Adipose tissue (tissue), 3 donors: ENCODE results near the gene FUBP3. TPM values are rescaled to one million over a fixed set of nuclear protein-coding genes. Genes with fewer than 3 reads are reported as not detected.

ENCODE experiments used
- H3K27ac ChIP-seq: one replicate; pipeline ENCODE4 v1.5.1; 2013; ENCODE audit warnings: low read depth, low read length
- WGBS, 3 donors: extraction: QIAGEN DNeasy Blood & Tissue Kit; methylation state at CpG; one replicate each; pipeline ENCODE4 v1.1.7; 2013; 5-methylcytosine and 5-hydroxymethylcytosine counted together
- polyA plus RNA-seq, 3 donors: library from polyadenylated mRNA; stranded (reverse); fragments of 200-250 nt; gene quantifications; one replicate each; pipeline ENCODE4 v1.2.3, GENCODE V29; 2013
- donor health status: healthy with polysubstance abuse.
- donor health status: Bipolar disorder and iron deficiency.
- donor health status: healthy.

FUBP3 gene
- polyA plus RNA-seq, 3 donors, result 13.3 to 27.9 (median 23.1) TPM

DNA sequence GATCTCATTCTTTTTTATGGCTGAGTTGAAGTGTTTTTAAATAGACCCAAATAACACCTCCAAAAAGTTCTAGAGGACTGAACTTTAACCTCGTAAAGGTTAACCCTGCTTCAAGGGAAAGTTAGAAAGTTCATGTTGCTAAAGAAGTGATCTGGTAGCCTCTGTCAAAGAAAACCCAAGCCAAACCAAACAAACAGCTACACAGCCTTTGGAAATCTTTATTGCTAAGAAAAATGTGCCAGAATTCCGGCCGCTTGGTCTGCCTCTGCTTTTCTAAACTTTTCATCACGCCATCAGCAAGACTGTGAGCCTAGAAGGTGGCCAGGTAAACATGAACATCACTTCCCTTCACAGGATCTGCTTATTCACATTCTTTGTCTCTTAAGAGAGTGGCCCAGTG is 17.9 kb downstream of the FUBP3 start:
- 79 to 94% (median 82%) methylated on average over 4 of the region's 4 CpGs for WGBS, 3 donors
- H3K27ac ChIP-seq, result no peak overlapping the region

DNA sequence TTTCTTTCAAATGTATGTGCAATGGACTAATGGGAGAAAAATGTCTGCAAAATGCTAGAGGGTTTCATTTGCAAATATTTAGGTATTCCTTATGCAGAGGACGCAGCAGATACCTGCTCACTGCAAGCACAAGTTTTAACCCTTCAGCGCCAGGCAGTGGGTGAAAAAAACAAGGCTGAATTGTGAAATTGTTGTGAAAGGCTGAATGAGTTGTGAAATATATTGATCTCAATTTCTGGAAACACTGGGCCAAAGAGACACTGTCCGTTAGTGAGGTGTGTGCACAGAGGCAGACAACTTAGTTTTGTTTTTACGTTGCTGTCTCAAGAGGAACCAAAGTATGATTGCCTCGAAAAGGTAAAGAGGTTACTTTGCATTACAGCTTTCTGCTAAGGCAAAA is 18.8 kb downstream of the FUBP3 start:
- H3K27ac ChIP-seq, result no peak overlapping the region
- WGBS, 3 donors, result 75 to 88% (median 75%) methylated on average over 5 of the region's 5 CpGs

- H3K27ac ChIP-seq, result no peak overlapping the region
- WGBS, 3 donors, result 86 to 93% (median 91%) methylated on average over 2 of the region's 2 CpGs
Observed at GRCh38 chr9:130599625-130600024, 20.2 kb downstream of the FUBP3 start.

DNA sequence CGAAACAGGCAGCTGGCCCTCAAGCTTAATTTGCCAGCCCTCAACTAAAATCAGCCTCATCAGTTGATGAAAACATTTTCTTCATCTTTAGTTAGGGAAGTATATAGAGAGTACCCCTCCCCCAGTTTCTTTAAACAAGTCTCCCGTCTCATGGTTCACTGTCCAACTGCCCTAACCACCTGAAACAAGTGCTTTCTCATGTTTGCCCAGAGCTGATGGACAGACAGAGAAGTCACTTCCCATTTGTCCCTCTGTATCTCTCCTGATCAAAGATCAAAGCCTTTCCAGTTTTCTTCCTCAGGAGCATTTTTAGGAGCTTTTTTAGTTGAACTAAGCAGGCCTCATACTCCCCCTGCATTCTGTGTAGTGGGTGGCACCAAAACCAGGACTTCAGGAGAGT is 21.7 kb downstream of the FUBP3 start:
- no peak overlapping the region for H3K27ac ChIP-seq
- WGBS, 3 donors, result 70 to 90% (median 87%) methylated on average over 2 of the region's 2 CpGs

GRCh38 chr9:130604295-130604694 is 24.9 kb downstream of the FUBP3 start:
- H3K27ac ChIP-seq, result no peak overlapping the region
- 74 to 88% (median 83%) methylated on average over 3 of the region's 3 CpGs for WGBS, 3 donors

- no peak overlapping the region for H3K27ac ChIP-seq
- WGBS, 3 donors, result 74 to 82% (median 76%) methylated on average over 8 of the region's 8 CpGs
Observed at GRCh38 chr9:130606887-130607600, 27.7 kb downstream of the FUBP3 start.

DNA sequence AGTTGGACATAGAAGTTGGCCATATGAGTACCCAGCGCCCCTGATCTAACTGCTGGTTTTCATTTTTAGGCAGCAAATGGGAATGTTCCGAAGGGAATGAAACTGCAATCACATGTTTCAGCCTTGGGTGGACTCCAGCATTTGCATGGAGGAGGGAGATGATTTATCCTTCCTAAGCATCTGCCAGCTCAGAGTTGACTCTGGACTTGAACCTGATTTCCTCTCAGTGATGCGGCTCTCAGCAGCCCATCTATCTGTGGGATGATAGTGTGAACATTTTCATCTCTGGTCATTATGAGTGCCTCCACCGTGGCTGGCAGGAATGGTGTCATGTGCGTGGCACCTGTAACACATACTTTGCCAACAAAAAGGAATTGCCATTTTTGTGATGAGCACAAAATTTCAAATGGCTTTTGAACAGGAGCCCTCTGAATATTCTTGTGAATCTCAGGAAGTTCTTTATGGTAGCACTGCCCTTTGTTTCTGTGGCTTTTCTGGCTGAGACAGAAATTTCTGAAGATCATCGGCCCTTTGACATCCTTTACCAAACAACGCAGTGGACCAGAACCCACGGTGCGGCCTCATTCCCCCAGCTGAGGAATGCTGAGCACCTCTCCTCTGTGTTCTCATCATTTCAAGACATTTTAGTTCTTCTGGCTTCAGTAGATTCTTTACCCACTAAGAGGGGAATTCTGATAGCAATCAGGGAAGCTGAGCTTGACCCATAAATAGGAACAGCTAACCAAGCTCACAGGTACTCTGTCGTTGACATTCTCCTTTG is 28.5 kb downstream of the FUBP3 start:
- H3K27ac ChIP-seq, result no peak overlapping the region
- WGBS, 3 donors, result 77 to 79% (median 78%) methylated on average over 10 of the region's 10 CpGs

DNA sequence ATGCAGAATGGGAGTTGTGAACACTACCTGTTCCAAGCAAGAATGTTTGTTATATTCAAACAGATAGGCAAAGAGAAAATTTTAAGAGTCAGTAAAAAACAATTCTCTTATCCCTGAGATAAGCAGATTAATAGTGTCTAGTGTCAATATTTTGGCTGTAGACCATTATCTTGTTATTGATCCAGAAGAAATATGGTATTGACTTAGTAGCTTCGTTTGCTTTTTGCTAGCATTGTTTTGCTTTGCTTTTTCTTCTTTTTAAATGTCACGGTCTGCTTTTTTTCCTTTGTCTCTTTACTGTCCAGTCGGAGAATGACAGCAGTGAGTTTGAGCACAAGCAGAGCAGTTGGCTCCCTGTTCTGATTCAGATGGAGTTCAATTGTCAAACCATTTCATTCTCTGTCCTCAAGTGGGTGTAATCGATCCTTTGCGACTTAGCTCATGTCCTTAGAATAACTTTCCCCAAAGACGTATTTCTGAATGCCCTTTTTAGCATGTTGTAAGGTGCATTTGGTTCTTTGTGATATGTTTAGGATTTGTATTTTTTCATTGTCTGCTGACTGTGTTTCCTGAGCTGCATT is 29.3 kb downstream of the FUBP3 start:
- H3K27ac ChIP-seq, result no peak overlapping the region
- WGBS, 3 donors, result 54 to 86% (median 74%) methylated on average over 6 of the region's 6 CpGs

DNA sequence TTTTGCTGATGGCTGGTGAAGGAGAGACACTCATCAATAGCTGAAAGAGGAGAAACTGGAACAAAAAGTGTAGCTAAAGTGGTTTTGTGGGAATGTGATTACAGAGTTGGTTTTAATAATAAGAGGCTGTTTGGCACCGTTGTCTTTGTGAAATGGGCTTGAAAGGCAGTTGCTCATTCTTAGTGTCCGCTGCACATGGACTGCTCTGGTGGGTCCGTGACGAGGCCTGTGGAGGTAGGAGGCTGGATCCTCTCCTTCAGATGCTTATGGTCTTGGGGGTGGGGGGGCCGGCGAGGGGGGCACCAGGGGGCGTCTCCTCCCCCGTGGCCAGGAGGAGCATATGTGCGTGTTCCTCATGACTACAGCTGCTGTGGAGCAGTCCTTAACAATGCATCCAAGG is 29.8 kb downstream of the FUBP3 start:
- no peak overlapping the region for H3K27ac ChIP-seq
- 77 to 86% (median 86%) methylated on average over 9 of the region's 9 CpGs for WGBS, 3 donors

GRCh38 chr9:130610862-130611707 is 31.7 kb downstream of the FUBP3 start:
- 79 to 83% (median 80%) methylated on average over 8 of the region's 8 CpGs for WGBS, 3 donors
- no peak overlapping the region for H3K27ac ChIP-seq

GRCh38 chr9:130616451-130616850 is 37.1 kb downstream of the FUBP3 start:
- no peak overlapping the region for H3K27ac ChIP-seq
- WGBS, 3 donors, result 81 to 93% (median 89%) methylated on average over 10 of the region's 10 CpGs

DNA sequence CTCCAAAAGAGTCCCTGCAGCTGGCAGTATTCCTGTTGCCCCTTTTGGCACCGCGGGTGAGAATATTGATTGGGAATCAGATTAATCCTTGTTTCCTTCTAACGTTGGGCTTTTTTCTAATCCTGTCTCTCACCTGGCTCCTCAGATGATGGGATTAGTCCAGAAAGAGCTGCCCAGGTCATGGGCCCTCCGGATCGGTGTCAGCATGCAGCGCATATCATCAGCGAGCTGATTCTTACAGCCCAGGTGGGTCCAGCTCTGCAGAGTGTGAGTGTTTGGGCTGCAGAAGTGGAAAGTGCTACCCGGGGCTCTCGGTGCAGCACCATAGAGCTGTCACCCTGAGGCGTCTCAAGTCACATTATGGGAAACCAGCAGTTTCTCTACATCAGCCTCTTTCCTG is 44.1 kb downstream of the FUBP3 start:
- H3K27ac ChIP-seq, result no peak overlapping the region
- WGBS, 3 donors, result 77 to 92% (median 90%) methylated on average over 10 of the region's 10 CpGs

DNA sequence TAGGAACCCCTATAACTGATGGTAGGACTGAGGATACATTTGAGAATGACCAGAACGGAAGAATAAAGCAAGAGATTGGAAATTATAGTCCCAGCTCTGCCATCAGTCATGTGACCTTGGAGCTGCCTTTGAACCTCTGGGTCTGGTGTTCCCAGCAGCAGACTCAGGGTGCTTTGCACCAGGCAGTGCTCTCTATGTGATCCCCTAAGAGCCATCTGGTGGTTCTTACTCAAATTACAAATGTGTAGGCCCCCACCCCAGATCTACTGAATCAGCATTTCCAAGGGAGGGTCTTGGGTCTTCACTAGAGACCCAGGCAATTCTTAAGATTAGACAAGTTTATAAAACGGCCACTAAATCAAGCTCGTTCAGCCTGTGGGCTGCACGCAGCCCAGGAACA is 44.8 kb downstream of the FUBP3 start:
- no peak overlapping the region for H3K27ac ChIP-seq
- WGBS, 3 donors, result 84 to 90% (median 86%) methylated on average over 4 of the region's 4 CpGs

DNA sequence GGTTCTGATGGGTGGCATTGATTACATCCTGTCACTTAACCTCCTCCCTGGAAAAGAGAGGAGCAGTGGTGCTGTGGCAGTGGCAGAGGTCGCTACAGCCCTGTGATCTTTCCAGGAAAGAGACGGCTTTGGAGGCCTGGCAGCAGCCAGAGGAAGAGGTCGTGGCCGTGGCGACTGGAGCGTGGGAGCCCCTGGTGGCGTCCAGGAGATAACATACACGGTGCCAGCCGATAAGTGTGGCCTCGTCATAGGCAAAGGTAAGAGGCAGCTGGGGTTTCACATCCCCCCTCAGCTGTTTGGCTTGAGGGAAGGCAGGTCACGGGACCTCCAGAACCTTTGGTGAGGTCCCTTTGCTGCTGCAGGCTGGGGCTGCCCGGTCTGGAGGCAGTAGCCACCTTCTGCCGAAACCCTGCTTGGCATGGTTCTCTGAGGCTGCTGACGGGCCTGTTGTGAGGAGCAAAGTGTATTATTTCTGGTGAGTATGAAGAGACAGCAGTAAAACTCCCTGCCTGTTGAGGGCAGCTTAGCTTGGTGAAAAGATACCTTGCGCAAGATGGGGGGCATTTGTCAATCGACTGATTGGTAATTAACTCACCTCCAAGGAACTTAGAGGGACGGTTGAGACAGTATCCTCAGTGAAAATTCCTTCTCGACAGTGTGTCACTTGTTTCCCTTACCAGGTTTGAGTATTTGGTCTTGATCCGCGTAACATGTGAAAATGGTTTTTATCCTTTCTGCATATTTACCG is 47.0 kb downstream of the FUBP3 start:
- WGBS, 3 donors, result 74 to 89% (median 85%) methylated on average over 21 of the region's 21 CpGs
- H3K27ac ChIP-seq, result no peak overlapping the region

DNA sequence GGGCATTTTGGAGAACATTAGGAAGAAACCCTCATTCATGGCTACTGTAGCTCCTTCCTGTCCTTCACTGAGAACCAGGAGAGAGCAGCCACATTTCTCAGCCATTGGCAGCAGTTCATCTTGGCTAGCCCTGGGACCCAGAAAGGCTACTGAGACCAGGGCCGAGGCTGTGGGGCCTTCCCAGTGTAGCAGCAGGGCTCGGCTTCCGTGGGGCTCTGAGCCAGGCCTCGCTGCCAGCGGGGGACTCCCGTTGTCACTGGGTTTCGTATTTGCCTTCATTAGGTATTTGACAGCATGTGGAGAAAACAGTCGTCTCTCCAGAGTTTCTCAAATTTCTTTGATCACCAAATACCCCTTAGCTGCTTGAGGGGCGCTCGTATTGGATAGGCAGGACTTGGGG is 47.7 kb downstream of the FUBP3 start:
- no peak overlapping the region for H3K27ac ChIP-seq
- WGBS, 3 donors, result 84 to 89% (median 84%) methylated on average over 10 of the region's 10 CpGs

DNA sequence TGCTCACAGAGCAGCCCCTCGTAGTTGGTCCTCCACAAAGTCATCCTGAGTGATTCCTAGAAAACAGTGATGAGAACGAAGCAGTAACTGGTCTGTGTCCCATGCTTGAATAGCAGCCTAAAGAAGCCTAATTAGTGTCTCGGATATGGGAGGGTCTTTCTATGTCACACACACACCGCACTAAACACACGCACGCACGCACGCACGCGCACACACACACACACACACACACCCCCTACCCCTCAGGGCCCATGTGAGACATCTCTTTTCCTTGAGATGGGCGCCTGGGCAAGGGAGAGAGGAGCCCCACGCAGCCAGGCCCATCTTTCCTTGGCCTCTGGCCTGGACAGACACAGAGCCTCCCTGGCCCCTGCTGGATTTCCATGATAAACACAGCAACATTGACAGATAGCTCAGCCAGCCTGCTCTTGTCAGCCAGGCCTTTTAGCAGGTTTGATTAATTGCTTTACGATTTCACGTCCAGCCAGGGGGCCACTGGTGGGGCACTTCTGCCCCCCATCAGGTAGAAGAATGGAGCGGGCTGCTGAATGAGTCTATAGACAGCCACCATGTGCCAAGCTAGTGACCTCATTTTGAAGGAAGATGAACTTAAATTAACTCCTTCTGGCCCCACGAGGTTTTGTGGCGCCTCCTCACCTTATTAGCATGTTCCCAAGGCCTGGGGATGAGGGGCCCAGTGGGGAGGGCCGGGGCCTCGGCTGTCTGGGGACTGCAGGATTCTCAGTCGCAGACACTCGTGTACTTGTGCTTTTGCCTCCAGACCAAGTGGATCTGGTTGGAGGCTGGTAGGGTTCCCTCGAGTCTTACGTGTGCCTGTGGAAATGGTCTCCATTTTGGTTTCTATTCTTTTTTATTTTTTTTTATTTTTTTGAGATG is 48.8 kb downstream of the FUBP3 start:
- no peak overlapping the region for H3K27ac ChIP-seq
- 80 to 86% (median 83%) methylated on average over 23 of the region's 23 CpGs for WGBS, 3 donors

DNA sequence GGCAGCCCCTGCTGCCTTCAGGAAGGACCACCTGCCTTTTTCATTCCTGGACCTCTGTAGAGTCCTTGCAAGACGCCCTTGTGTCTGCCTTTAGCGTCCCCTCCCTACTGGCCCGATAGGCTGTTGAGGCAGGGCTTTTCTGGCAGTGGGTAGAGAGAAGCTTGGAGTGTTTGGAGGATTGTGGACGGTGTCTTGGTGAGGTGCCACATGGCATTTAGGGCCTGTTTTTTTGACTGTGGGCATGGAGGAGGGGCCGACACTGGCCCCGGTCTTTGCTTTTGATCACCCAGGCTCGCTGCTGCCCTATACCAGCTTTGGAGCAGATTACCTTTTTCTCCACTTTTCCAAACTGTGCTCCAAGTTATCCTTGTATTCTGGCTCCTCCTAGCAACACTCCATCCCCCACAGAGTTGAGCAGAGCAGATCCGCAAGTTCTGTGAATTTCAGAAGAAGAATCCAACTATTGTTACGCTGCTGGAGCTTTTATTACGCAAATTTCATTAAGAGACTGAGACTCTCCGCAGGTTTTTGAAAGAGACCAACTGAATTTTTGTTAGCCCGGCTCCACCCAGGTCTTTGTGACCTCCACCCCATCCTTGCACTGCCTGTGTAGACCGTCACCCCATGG is 50.2 kb downstream of the FUBP3 start:
- 87 to 92% (median 89%) methylated on average over 13 of the region's 13 CpGs for WGBS, 3 donors
- H3K27ac ChIP-seq, result no peak overlapping the region
